Measurements from ENCODE around the gene TMEM208. TPM values are rescaled to one million over a fixed set of nuclear protein-coding genes. Genes with fewer than 3 reads are reported as not detected.

The TMEM208 gene
- total RNA-seq, 1 donor from 2014 or later = 47.5 TPM

GRCh38 chr16:67227567-67227921 lies 614 bp downstream of the TMEM208 start:
- Histone ChIP-seq H3K27ac (ENCODE audit: low read depth, low read length) (peak overlapping the region; percentile 80), H3K9me3 (ENCODE audit: insufficient read depth, low read depth, low read length) (no peaks in the 10 kb centered on the region), H3K9ac (ENCODE audit: low read length) (peak overlapping the region; percentile 96), H3K4me1 (ENCODE audit: insufficient read depth, low read length) (peaks cover 20% of the 10 kb centered on the region), H3K4me3 (ENCODE audit: insufficient read depth, low read depth, low read length) (peak overlapping the region; percentile 92), H2AFZ (ENCODE audit: low read depth, low read length) (peak overlapping the region; percentile 63), H3K79me2 (ENCODE audit: insufficient read depth, low read length) (peaks cover 50% of the 10 kb centered on the region), H3K36me3 (ENCODE audit: insufficient read depth, low read length) (peaks cover 35% of the 10 kb centered on the region), H3K27me3 (ENCODE audit: insufficient read depth, low read length) (no peaks in the 10 kb centered on the region), H4K20me1 (ENCODE audit: insufficient read depth, low read length) (peaks cover 31% of the 10 kb centered on the region), H3K4me2 (ENCODE audit: low read length) (peak overlapping the region; percentile 94)
- Mint-ChIP-seq H3K4me1 (ENCODE audit: low read depth, unreplicated experiment) (peaks cover 3% of the 10 kb centered on the region), H3K4me3 (ENCODE audit: unreplicated experiment) (peak overlapping the region; percentile 99), H3K9me3 (ENCODE audit: unreplicated experiment) (no peaks in the 10 kb centered on the region), H3K27me3 (ENCODE audit: low read depth, unreplicated experiment) (no peaks in the 10 kb centered on the region), H3K27ac (ENCODE audit: unreplicated experiment) (peak overlapping the region; percentile 98), H3K36me3 (ENCODE audit: low read depth, unreplicated experiment) (peaks cover 9% of the 10 kb centered on the region)
- FAIRE-seq (no peak), DNase-seq (ENCODE audit: low read depth) (no peak)
- TF ChIP-seq, protein P1, sequence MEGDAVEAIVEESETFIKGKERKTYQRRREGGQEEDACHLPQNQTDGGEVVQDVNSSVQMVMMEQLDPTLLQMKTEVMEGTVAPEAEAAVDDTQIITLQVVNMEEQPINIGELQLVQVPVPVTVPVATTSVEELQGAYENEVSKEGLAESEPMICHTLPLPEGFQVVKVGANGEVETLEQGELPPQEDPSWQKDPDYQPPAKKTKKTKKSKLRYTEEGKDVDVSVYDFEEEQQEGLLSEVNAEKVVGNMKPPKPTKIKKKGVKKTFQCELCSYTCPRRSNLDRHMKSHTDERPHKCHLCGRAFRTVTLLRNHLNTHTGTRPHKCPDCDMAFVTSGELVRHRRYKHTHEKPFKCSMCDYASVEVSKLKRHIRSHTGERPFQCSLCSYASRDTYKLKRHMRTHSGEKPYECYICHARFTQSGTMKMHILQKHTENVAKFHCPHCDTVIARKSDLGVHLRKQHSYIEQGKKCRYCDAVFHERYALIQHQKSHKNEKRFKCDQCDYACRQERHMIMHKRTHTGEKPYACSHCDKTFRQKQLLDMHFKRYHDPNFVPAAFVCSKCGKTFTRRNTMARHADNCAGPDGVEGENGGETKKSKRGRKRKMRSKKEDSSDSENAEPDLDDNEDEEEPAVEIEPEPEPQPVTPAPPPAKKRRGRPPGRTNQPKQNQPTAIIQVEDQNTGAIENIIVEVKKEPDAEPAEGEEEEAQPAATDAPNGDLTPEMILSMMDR (IDR thresholded peaks at IDR 0.05; ENCODE audit: insufficient read depth, low read depth, low read length) = no peak
- no peak for TF ChIP-seq EZH2 (IDR thresholded peaks at IDR 0.05; ENCODE audit: insufficient read depth, low read length)

- H3K27ac Mint-ChIP-seq (ENCODE audit: unreplicated experiment) = peak overlapping the region; percentile 98
- Histone ChIP-seq H3K9ac (ENCODE audit: low read length) (peak overlapping the region; percentile 96), H3K27ac (ENCODE audit: low read depth, low read length) (no peak overlapping the region), H3K4me3 (ENCODE audit: insufficient read depth, low read depth, low read length) (peak overlapping the region; percentile 92), H3K4me1 (ENCODE audit: insufficient read depth, low read length) (peaks cover 20% of the 10 kb centered on the region), H3K4me2 (ENCODE audit: low read length) (peak overlapping the region; percentile 94), H4K20me1 (ENCODE audit: insufficient read depth, low read length) (peaks cover 31% of the 10 kb centered on the region), H3K36me3 (ENCODE audit: insufficient read depth, low read length) (peaks cover 35% of the 10 kb centered on the region), H2AFZ (ENCODE audit: low read depth, low read length) (no peak overlapping the region), H3K9me3 (ENCODE audit: insufficient read depth, low read depth, low read length) (no peaks in the 10 kb centered on the region), H3K27me3 (ENCODE audit: insufficient read depth, low read length) (no peaks in the 10 kb centered on the region), H3K79me2 (ENCODE audit: insufficient read depth, low read length) (peaks cover 50% of the 10 kb centered on the region)
- peaks cover 7% of the 10 kb centered on the region for H3K36me3 Mint-ChIP-seq (ENCODE audit: low read depth, unreplicated experiment)
- H3K9me3 Mint-ChIP-seq (ENCODE audit: unreplicated experiment) = no peaks in the 10 kb centered on the region
- peak overlapping the region; percentile 99 for H3K4me3 Mint-ChIP-seq (ENCODE audit: unreplicated experiment)
- DNase-seq (ENCODE audit: low read depth) (no peak), FAIRE-seq (no peak)
- H3K27me3 Mint-ChIP-seq (ENCODE audit: low read depth, unreplicated experiment) = no peaks in the 10 kb centered on the region
- no peak for TF ChIP-seq EZH2 (IDR thresholded peaks at IDR 0.05; ENCODE audit: insufficient read depth, low read length)
- TF ChIP-seq, protein P1 (IDR thresholded peaks at IDR 0.05; ENCODE audit: insufficient read depth, low read depth, low read length) = no peak
- H3K4me1 Mint-ChIP-seq (ENCODE audit: low read depth, unreplicated experiment) = peaks cover 3% of the 10 kb centered on the region
Observed at GRCh38 chr16:67228034-67228785, 1.3 kb downstream of the TMEM208 start.

- FAIRE-seq = no peak
- Mint-ChIP-seq H3K9me3 (ENCODE audit: unreplicated experiment) (no peaks in the 10 kb centered on the region), H3K4me3 (ENCODE audit: unreplicated experiment) (peak overlapping the region; percentile 69), H3K4me1 (ENCODE audit: low read depth, unreplicated experiment) (peaks cover 3% of the 10 kb centered on the region), H3K27me3 (ENCODE audit: low read depth, unreplicated experiment) (no peaks in the 10 kb centered on the region), H3K36me3 (ENCODE audit: low read depth, unreplicated experiment) (peaks cover 7% of the 10 kb centered on the region), H3K27ac (ENCODE audit: unreplicated experiment) (peak overlapping the region; percentile 41)
- no peak overlapping the region for H2AFZ ChIP-seq (ENCODE audit: low read depth, low read length)
- peaks cover 20% of the 10 kb centered on the region for H3K4me1 ChIP-seq (ENCODE audit: insufficient read depth, low read length)
- H4K20me1 ChIP-seq (ENCODE audit: insufficient read depth, low read length) = peaks cover 31% of the 10 kb centered on the region
- H3K27ac ChIP-seq (ENCODE audit: low read depth, low read length) = no peak overlapping the region
- H3K4me3 ChIP-seq (ENCODE audit: insufficient read depth, low read depth, low read length) = no peak overlapping the region
- no peak overlapping the region for H3K9ac ChIP-seq (ENCODE audit: low read length)
- no peaks in the 10 kb centered on the region for H3K9me3 ChIP-seq (ENCODE audit: insufficient read depth, low read depth, low read length)
- H3K4me2 ChIP-seq (ENCODE audit: low read length) = no peak overlapping the region
- H3K79me2 ChIP-seq (ENCODE audit: insufficient read depth, low read length) = peaks cover 50% of the 10 kb centered on the region
- no peak for TF ChIP-seq EZH2 (IDR thresholded peaks at IDR 0.05; ENCODE audit: insufficient read depth, low read length)
- TF ChIP-seq, protein P1 (IDR thresholded peaks at IDR 0.05; ENCODE audit: insufficient read depth, low read depth, low read length) = no peak
- peaks cover 35% of the 10 kb centered on the region for H3K36me3 ChIP-seq (ENCODE audit: insufficient read depth, low read length)
- no peaks in the 10 kb centered on the region for H3K27me3 ChIP-seq (ENCODE audit: insufficient read depth, low read length)
- DNase-seq (ENCODE audit: low read depth) = no peak
Observed at GRCh38 chr16:67228905-67229304, 2.0 kb downstream of the TMEM208 start.
